Naive thymus-derived CD4-positive, alpha-beta T cell (primary cell): ENCODE results near the gene SPAG16. TPM values are rescaled to one million over a fixed set of nuclear protein-coding genes. Genes with fewer than 3 reads are reported as not detected.

ENCODE experiments used
- ATAC-seq: fragments of 150-1000 bp; cut with Tn5 transposase; 2 replicates; pipeline ENCODE4 v1.10.0; 2021; ENCODE audit warnings: mild to moderate bottlenecking, moderate library complexity
- CTCF ChIA-PET: fragments of 350-600 bp; sonication (Branson Sonifier 250); formaldehyde crosslinking; loops from one replicate; lab custom pipeline; 2021; ENCODE audit warnings: antibody characterized with exemption; lab: Charles Lee
- POLR2A ChIA-PET: fragments of 350-600 bp; sonication (Branson Sonifier 250); formaldehyde crosslinking; loops from one replicate; lab custom pipeline; 2021; ENCODE audit warnings: antibody characterized with exemption, inconsistent platforms; lab: Charles Lee
- DNase-seq, 9 donors: peaks; one replicate each; pipeline versions ENCODE4 v3.0.0 to v3.0.0-alpha.2; 2020 to 2022; ENCODE audit warnings: mixed read lengths in 1 of 9
- H3K27ac ChIP-seq: one replicate; pipeline ENCODE4 v1.7.0; 2013; ENCODE audit warnings: mild to moderate bottlenecking, low read depth, low read length, moderate library complexity
- H3K27me3 ChIP-seq, 2 donors: one replicate each; pipeline ENCODE4 v1.7.0; 2013; ENCODE audit warnings: low read length in 2 of 2, mild to moderate bottlenecking in 2 of 2, moderate library complexity in 2 of 2; ENCODE audit not compliant: control insufficient read depth in 2 of 2, insufficient read depth in 2 of 2
- H3K36me3 ChIP-seq, 3 experiments: 1 replicate in 2 of 3; 2 replicates in 1 of 3; pipeline ENCODE4 v1.7.0; 2013; ENCODE audit warnings: low read length in 3 of 3, mild to moderate bottlenecking in 3 of 3, moderate library complexity in 1 of 3; ENCODE audit not compliant: insufficient read depth in 3 of 3, control insufficient read depth in 2 of 3
- H3K4me1 ChIP-seq, 2 donors: one replicate each; pipeline ENCODE4 v1.7.0; 2013; ENCODE audit warnings: low read length in 2 of 2, mild to moderate bottlenecking in 2 of 2, moderate library complexity in 1 of 2; ENCODE audit not compliant: control insufficient read depth in 2 of 2, insufficient read depth in 2 of 2
- H3K4me3 ChIP-seq: 2 replicates; pipeline ENCODE4 v1.7.0; 2013; ENCODE audit warnings: mild to moderate bottlenecking, low read length
- H3K9me3 ChIP-seq, 3 experiments: 1 replicate in 2 of 3; 2 replicates in 1 of 3; pipeline ENCODE4 v1.7.0; 2013; ENCODE audit warnings: low read length in 3 of 3; ENCODE audit not compliant: control insufficient read depth in 2 of 3
- H3K27ac Mint-ChIP-seq, 9 donors: one replicate each; pipeline ENCODE4 v1.8.0; 2020 to 2022; ENCODE audit warnings: mixed read lengths in 9 of 9, mild to moderate bottlenecking in 8 of 9, moderate library complexity in 5 of 9, inconsistent platforms in 2 of 9
- H3K27me3 Mint-ChIP-seq, 5 donors: one replicate each; pipeline ENCODE4 v1.8.0; 2021 to 2022; ENCODE audit warnings: mixed read lengths in 5 of 5, mild to moderate bottlenecking in 1 of 5
- H3K36me3 Mint-ChIP-seq, 5 donors: one replicate each; pipeline ENCODE4 v1.8.0; 2020 to 2022; ENCODE audit warnings: mixed read lengths in 5 of 5, mild to moderate bottlenecking in 3 of 5, inconsistent platforms in 1 of 5
- H3K4me1 Mint-ChIP-seq, 7 donors: one replicate each; pipeline ENCODE4 v1.8.0; 2020 to 2022; ENCODE audit warnings: mixed read lengths in 7 of 7, mild to moderate bottlenecking in 3 of 7, inconsistent platforms in 1 of 7
- H3K4me3 Mint-ChIP-seq, 10 donors: one replicate each; pipeline ENCODE4 v1.8.0; 2020 to 2022; ENCODE audit warnings: mild to moderate bottlenecking in 10 of 10, mixed read lengths in 10 of 10, moderate library complexity in 6 of 10, inconsistent platforms in 2 of 10
- H3K9me3 Mint-ChIP-seq, 11 donors: one replicate each; pipeline ENCODE4 v1.8.0; 2020 to 2022; ENCODE audit warnings: mixed read lengths in 11 of 11, mild to moderate bottlenecking in 4 of 11, inconsistent platforms in 1 of 11, moderate library complexity in 1 of 11
- intact Hi-C, 2 donors: fragments of 100-400 bp; cut with micrococcal nuclease; formaldehyde crosslinking; loops; one replicate each; pipeline ENCODE4 v1.15.1; 2023
- polyA plus RNA-seq, 2 donors: library from polyadenylated mRNA; unstranded; fragments of 300-500 nt; fragmentation: Illumina TruSeq; gene quantifications; one replicate each; pipeline ENCODE4 v1.2.3, GENCODE V29; 2021
- total RNA-seq, 6 experiments: library from RNA in 5 of 6; stranded (reverse) in 5 of 6; gene quantifications; 1 replicate in 5 of 6; 2 replicates in 1 of 6; pipeline ENCODE4 v1.2.3 and lab custom pipeline; 2021 to 2026

Gene SPAG16
- total and polyA plus RNA-seq, 7 experiments from 2014 or later: 4.7 to 20.2 (median 7.4) TPM

- H3K27me3 ChIP-seq: no peaks in the 10 kb centered on the region
- Mint-ChIP-seq H3K4me1 (no peaks in the 10 kb centered on the region), H3K4me3 (no peak overlapping the region), H3K27ac (no peak overlapping the region), H3K36me3 (no peaks in the 10 kb centered on the region), H3K27me3 (no peaks in the 10 kb centered on the region), H3K9me3 (no peaks in the 10 kb centered on the region)
- no peaks in the 10 kb centered on the region for H3K9me3 ChIP-seq
- no peaks in the 10 kb centered on the region for H3K36me3 ChIP-seq
- no peak overlapping the region for H3K4me3 ChIP-seq
- POLR2A ChIA-PET: no interaction called here
- DNase-seq (no peak), ATAC-seq (no peak)
- no peaks in the 10 kb centered on the region for H3K4me1 ChIP-seq
- H3K27ac ChIP-seq: no peak overlapping the region
- intact Hi-C loops: no loop called here
- CTCF ChIA-PET: no interaction called here
Measured at GRCh38 chr2:213789940-213790339, 505.7 kb downstream of the SPAG16 start.

DNA sequence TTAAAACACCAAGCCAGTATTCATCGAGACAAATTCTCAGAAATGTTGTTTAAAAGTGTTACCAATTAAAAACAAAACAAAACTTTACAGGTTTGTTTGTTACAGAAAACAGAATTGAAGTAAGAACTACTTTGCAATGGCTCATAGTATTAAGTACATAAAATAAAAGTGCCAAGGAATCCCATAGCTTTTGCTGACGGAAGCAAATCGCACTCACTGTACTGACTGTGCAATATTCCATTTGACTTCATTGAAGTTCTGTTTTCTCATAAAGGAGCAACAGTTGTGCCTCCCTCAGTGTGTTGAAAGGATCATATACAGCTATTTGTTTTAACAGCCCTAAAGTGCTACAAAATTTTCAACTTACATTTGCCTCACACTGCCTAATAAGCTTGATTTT is 507.8 kb downstream of the SPAG16 start:
- no peak for DNase-seq
- CTCF ChIA-PET: no interaction called here

DNA sequence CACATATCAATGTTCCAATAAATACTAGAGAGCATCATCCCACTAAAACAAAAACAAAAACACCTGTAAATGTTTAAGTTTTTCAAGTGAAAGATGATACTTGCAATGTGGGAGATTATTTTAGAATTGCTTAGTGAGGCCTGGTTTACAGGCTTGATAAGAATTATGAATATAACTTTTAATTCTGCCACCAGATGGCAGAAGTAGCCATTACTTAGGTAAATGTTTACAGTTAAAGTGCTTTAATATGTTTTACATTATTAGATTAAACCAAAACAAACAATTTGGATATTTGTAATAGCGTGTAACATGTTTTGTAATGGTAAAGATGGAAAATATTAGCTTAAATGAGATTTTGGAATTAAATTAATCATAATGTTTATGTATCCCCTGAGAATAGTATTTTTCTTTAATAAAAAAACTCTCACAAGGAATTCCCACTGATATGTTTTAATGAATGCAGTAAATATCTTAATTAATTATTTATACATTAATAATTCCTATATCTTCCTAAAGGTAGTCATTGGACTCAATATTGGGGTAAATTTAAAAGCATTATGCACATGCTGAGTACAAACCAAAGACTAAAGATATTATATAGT is 522.0 kb downstream of the SPAG16 start:
- Histone ChIP-seq H3K4me3 (no peak overlapping the region), H3K36me3 (no peaks in the 10 kb centered on the region), H3K4me1 (no peaks in the 10 kb centered on the region), H3K27me3 (no peaks in the 10 kb centered on the region), H3K9me3 (no peaks in the 10 kb centered on the region), H3K27ac (no peak overlapping the region)
- H3K4me3 Mint-ChIP-seq: no peak overlapping the region
- ChIA-PET CTCF (no interaction called here), POLR2A (no interaction called here)
- H3K36me3 Mint-ChIP-seq: no peaks in the 10 kb centered on the region
- H3K9me3 Mint-ChIP-seq: no peaks in the 10 kb centered on the region
- H3K27ac Mint-ChIP-seq: no peak overlapping the region
- ATAC-seq (no peak), DNase-seq (no peak)
- intact Hi-C loops: loop anchor here (2.0 to 5.0 kb wide), 4 partner anchors 554 to 1465 kb away; no protein-coding TSS in a partner anchor
- H3K27me3 Mint-ChIP-seq: peaks cover 0 to 7% (median 0%) of the 10 kb centered on the region in 5 donors
- no peaks in the 10 kb centered on the region for H3K4me1 Mint-ChIP-seq

More for the DNA sequence above, 507.8 kb downstream of the SPAG16 start:
- ATAC-seq: no peak
- no peaks in the 10 kb centered on the region for H3K36me3 Mint-ChIP-seq
- no peak overlapping the region for H3K27ac Mint-ChIP-seq
- no peaks in the 10 kb centered on the region for H3K4me1 ChIP-seq
- no peaks in the 10 kb centered on the region for H3K9me3 Mint-ChIP-seq
- H3K27me3 Mint-ChIP-seq: no peaks in the 10 kb centered on the region
- H3K9me3 ChIP-seq: no peaks in the 10 kb centered on the region
- intact Hi-C loops: no loop called here
- no peaks in the 10 kb centered on the region for H3K36me3 ChIP-seq
- no peak overlapping the region for H3K4me3 Mint-ChIP-seq
- no peaks in the 10 kb centered on the region for H3K4me1 Mint-ChIP-seq
- POLR2A ChIA-PET: no interaction called here
- no peaks in the 10 kb centered on the region for H3K27me3 ChIP-seq
- H3K4me3 ChIP-seq: no peak overlapping the region
- no peak overlapping the region for H3K27ac ChIP-seq

GRCh38 chr2:213816583-213816982 is 532.3 kb downstream of the SPAG16 start:
- Mint-ChIP-seq H3K27ac (no peak overlapping the region), H3K36me3 (no peaks in the 10 kb centered on the region), H3K4me3 (no peak overlapping the region), H3K9me3 (peaks cover 0 to 11% (median 3%) of the 10 kb centered on the region in 11 donors), H3K4me1 (no peaks in the 10 kb centered on the region), H3K27me3 (no peaks in the 10 kb centered on the region)
- Histone ChIP-seq H3K36me3 (no peaks in the 10 kb centered on the region), H3K9me3 (no peaks in the 10 kb centered on the region), H3K4me3 (no peak overlapping the region), H3K27ac (no peak overlapping the region), H3K27me3 (no peaks in the 10 kb centered on the region), H3K4me1 (no peaks in the 10 kb centered on the region)
- intact Hi-C loops: no loop called here
- ChIA-PET POLR2A (no interaction called here), CTCF (no interaction called here)
- no peak for DNase-seq
- no peak for ATAC-seq

DNA sequence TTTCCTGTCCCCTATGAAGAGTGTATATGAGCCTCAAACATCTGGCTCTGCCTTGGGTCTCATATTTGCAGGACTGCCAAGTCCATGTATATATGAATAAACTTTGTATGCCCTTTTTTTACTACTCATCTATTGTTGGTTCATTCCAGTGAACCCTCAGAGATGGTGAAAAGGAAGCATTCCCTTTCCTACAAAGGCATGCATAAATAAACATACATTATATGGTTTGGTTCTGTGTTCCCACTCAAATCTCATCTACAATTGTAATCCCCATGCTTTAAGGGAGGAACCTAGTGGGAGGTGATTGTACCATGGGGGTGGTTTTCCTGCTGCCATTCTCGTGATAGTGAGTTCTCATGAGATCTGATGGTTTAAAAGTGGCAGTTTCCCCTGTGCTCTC is 534.2 kb downstream of the SPAG16 start:
- POLR2A ChIA-PET: no interaction called here
- H3K4me1 Mint-ChIP-seq: no peaks in the 10 kb centered on the region
- H3K27me3 Mint-ChIP-seq: no peaks in the 10 kb centered on the region
- H3K4me3 Mint-ChIP-seq: no peak overlapping the region
- no peaks in the 10 kb centered on the region for H3K4me1 ChIP-seq
- no peak overlapping the region for H3K4me3 ChIP-seq
- intact Hi-C loops: no loop called here
- no peaks in the 10 kb centered on the region for H3K9me3 ChIP-seq
- ATAC-seq (no peak), DNase-seq (no peak)
- H3K36me3 Mint-ChIP-seq: peaks cover 0 to 3% (median 0%) of the 10 kb centered on the region in 5 donors
- H3K9me3 Mint-ChIP-seq: peaks cover 0 to 17% (median 6%) of the 10 kb centered on the region in 11 donors
- H3K27me3 ChIP-seq: no peaks in the 10 kb centered on the region
- H3K27ac ChIP-seq: no peak overlapping the region
- no peak overlapping the region for H3K27ac Mint-ChIP-seq
- CTCF ChIA-PET: no interaction called here
- H3K36me3 ChIP-seq: no peaks in the 10 kb centered on the region

DNA sequence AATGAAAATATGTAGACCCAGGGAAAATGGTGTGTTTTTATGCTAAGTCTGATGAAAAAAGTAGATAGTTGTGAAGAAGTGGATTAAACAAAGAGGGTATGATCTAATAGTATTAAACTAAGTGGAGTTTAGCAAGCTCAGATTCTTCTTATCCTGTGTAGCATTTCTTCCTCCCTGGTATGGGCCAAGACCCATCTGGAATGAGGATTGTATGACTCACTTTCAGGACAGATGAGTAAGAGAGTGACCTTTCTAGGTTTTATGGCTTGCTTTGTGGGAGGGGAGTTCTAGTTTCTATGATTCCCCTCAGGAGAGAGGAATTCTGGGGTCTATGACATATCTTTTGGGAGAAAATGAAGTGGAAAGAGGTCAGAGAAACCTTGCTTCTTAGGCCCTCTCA is 550.1 kb downstream of the SPAG16 start:
- no peak for DNase-seq
- Histone ChIP-seq H3K4me3 (no peak overlapping the region), H3K4me1 (no peaks in the 10 kb centered on the region), H3K27ac (no peak overlapping the region), H3K27me3 (no peaks in the 10 kb centered on the region), H3K36me3 (no peaks in the 10 kb centered on the region), H3K9me3 (peaks cover 0 to 1% (median 0%) of the 10 kb centered on the region in 3 experiments)
- no peaks in the 10 kb centered on the region for H3K4me1 Mint-ChIP-seq
- intact Hi-C loops: no loop called here
- no peaks in the 10 kb centered on the region for H3K36me3 Mint-ChIP-seq
- CTCF ChIA-PET: no interaction called here
- POLR2A ChIA-PET: no interaction called here
- H3K27ac Mint-ChIP-seq: no peak overlapping the region
- peaks cover 0 to 5% (median 0%) of the 10 kb centered on the region in 11 donors for H3K9me3 Mint-ChIP-seq
- no peak for ATAC-seq
- no peak overlapping the region for H3K4me3 Mint-ChIP-seq
- no peaks in the 10 kb centered on the region for H3K27me3 Mint-ChIP-seq

GRCh38 chr2:213834746-213835145 is 550.5 kb downstream of the SPAG16 start:
- no peaks in the 10 kb centered on the region for H3K27me3 Mint-ChIP-seq
- no peak overlapping the region for H3K4me3 Mint-ChIP-seq
- Histone ChIP-seq H3K4me3 (no peak overlapping the region), H3K27me3 (no peaks in the 10 kb centered on the region), H3K4me1 (no peaks in the 10 kb centered on the region), H3K27ac (no peak overlapping the region), H3K36me3 (no peaks in the 10 kb centered on the region), H3K9me3 (no peaks in the 10 kb centered on the region)
- peaks cover 0 to 3% (median 0%) of the 10 kb centered on the region in 11 donors for H3K9me3 Mint-ChIP-seq
- H3K36me3 Mint-ChIP-seq: no peaks in the 10 kb centered on the region
- ChIA-PET CTCF (no interaction called here), POLR2A (no interaction called here)
- DNase-seq (no peak), ATAC-seq (no peak)
- no peak overlapping the region for H3K27ac Mint-ChIP-seq
- no peaks in the 10 kb centered on the region for H3K4me1 Mint-ChIP-seq
- intact Hi-C loops: no loop called here
